GM10266 (cell line): ENCODE results near the gene TRIB2.

ENCODE experiments used
- DNase-seq: peaks from one replicate; pipeline ENCODE4 v3.0.0; 2012; ENCODE audit errors: extremely low spot score
- CTCF ChIP-seq: IDR thresholded peaks from 2 replicates; pipeline ENCODE4 v1.5.1; 2012; ENCODE audit warnings: mild to moderate bottlenecking, low read depth; ENCODE audit not compliant: control insufficient read depth, insufficient read depth; ENCODE audit errors: missing control alignments

TRIB2 gene

DNA sequence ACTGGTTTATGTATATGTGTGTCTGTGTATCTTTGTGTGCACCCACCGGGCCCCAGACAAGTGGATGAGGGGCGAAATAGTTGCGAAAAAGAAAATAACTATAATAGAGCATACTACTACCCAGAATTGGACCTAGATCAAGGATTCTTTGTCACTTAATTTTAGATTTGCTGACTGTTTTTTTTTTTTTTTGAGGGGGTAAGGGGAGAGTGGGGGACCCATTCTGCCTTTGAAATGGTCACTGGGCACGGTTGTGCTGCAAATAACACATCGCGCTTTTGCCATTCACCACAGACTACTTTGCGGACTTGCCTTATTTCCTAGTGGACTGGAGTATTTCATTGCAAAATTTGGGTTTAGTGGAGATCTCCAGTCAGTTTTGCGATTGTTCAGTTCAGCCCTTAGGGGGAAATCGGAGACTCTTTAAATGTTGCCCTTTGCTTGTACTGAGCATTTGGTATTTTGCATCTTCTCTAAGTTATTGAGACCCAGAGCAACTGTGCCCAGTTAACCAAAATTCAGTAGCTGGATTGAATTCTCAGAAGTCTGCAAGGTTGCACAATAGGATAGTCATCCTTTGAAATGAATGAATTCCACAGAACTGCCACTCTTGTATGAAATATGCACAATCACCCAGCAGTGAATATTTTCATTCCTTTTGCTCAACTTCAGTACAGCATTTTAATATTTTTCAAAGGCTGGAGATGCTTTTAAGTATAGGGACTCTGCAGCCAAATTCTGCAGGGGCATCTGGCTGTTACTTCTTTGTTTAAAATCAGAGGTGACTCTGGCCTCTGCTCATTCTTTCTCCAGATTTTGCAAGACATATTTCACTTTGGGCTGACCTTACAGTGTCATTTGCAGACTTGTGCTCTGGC lies 2.9 kb downstream of the TRIB2 start:
- no peak for DNase-seq
- TF ChIP-seq CTCF, result no peak

DNA sequence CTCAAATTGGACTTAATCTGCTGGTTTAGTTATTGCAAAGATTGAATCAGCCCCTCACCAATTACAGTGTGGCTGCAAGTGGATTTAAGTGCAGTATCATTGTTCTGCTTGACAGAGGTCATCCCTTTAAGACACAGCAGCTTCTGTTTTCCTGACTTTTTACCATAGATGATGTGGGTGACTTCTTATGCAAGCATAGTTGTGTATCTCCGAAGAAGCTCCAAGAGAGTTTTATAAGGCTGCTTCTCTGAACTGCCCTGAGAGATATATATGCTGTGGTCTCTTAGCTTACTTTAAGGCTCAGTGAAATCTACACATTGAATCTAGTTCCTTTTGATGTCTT lies 3.5 kb downstream of the TRIB2 start:
- no peak for DNase-seq
- no peak for TF ChIP-seq CTCF

- DNase-seq, result no peak
- no peak for TF ChIP-seq CTCF
Measured at GRCh38 chr2:12720754-12721378, 4.1 kb downstream of the TRIB2 start.

DNA sequence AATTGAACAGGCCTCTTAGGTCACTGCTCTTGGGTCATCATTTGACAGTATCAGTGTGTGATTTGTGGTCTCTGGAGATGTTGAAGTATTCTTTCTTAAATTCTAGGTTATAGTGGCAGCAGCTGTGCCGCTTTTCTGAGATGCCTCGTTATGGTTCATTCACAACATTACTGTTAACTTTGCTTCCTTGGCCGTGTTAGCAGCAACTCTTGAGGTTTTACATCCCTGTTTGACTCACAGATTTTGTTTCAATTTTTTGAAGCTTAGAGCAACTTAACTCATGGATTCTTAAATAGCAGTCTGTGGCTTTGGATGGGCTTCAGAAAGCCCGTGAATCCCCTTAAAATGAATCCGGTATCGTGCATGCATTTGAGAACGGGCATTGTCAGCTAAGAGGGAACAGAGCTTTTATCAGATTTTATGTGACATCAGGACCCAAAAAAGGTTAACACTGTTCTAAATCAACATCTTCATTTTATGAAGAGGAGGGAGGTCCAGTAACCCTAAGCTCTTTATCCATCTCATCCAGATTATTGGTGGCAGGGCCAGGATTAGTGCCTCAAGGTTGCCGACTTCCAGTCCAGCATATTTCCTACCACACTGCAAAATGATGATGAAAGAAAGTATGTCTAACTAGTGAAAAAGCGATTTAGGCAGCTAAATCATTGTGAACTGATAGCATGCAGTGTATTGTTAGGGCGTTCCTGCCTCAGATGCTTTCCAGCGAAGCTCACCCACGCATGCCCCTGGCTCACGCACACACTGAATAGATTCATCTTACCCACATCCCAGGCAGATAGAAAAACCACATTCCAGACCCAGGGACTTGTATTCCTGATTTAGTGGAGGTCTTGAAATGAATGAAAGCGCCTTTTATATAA lies 5.1 kb downstream of the TRIB2 start:
- no peak for TF ChIP-seq CTCF
- no peak for DNase-seq

- no peak for TF ChIP-seq CTCF
- no peak for DNase-seq
Measured at GRCh38 chr2:12722447-12723316, 5.9 kb downstream of the TRIB2 start.

- TF ChIP-seq CTCF, result no peak
Measured at GRCh38 chr2:12723736-12724463, 7.2 kb downstream of the TRIB2 start.

More at GRCh38 chr2:12723736-12724463, 7.2 kb downstream of the TRIB2 start:
- no peak for DNase-seq
